ENCODE results near the gene VSTM1.

DNA sequence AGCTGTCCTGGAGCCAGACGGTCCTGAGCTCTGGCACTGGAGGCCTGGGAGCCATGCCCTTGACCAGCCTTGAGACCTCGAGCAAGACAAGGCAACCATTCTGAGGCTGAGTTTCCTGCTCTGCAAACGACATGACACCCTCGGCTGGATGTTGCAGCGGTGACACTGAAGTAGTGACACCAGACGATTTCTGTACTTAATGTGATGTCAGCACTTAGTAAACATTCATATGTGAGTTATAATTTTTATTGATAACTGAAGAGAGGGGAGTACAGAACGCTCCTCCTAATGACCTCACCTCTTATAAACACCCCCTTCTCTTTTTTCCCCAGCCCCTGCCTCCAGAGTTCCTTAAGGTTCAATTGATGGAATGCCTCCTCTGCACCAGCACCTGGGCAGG is 44.8 kb upstream of the VSTM1 start:
- no peak for TF ChIP-seq EZH2 (IDR thresholded peaks at IDR 0.05; ENCODE audit: borderline replicate concordance, low read length)
- TF ChIP-seq, protein P1, sequence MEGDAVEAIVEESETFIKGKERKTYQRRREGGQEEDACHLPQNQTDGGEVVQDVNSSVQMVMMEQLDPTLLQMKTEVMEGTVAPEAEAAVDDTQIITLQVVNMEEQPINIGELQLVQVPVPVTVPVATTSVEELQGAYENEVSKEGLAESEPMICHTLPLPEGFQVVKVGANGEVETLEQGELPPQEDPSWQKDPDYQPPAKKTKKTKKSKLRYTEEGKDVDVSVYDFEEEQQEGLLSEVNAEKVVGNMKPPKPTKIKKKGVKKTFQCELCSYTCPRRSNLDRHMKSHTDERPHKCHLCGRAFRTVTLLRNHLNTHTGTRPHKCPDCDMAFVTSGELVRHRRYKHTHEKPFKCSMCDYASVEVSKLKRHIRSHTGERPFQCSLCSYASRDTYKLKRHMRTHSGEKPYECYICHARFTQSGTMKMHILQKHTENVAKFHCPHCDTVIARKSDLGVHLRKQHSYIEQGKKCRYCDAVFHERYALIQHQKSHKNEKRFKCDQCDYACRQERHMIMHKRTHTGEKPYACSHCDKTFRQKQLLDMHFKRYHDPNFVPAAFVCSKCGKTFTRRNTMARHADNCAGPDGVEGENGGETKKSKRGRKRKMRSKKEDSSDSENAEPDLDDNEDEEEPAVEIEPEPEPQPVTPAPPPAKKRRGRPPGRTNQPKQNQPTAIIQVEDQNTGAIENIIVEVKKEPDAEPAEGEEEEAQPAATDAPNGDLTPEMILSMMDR (IDR thresholded peaks at IDR 0.05; ENCODE audit: low read length): no peak
